Kidney epithelial cell (primary cell): ENCODE measurements around the gene MIOX. TPM values are rescaled to one million over a fixed set of nuclear protein-coding genes. Genes with fewer than 3 reads are reported as not detected.

Experiments used
- DNase-seq: peaks from one replicate; pipeline ENCODE4 v3.0.0-alpha.2; 2010; ENCODE audit warnings: low read depth
- H3K27me3 ChIP-seq: 2 replicates; pipeline ENCODE4 v1.6.0; 2011; ENCODE audit warnings: low read length; ENCODE audit not compliant: control insufficient read depth, insufficient read depth
- H3K36me3 ChIP-seq: 2 replicates; pipeline ENCODE4 v1.5.1; 2011; ENCODE audit warnings: low read length; ENCODE audit not compliant: control insufficient read depth, insufficient read depth
- H3K4me3 ChIP-seq: 2 replicates; pipeline ENCODE4 v1.5.1; 2011; ENCODE audit warnings: low read depth, mild to moderate bottlenecking, control low read depth, low read length
- CTCF ChIP-seq: IDR thresholded peaks from 2 replicates; pipeline ENCODE4 v1.5.1; 2011; ENCODE audit warnings: mild to moderate bottlenecking, moderate library complexity, low read length, control low read depth, inconsistent platforms; ENCODE audit not compliant: insufficient read depth, poor library complexity, severe bottlenecking
- total RNA-seq: library from RNA; depleted of rRNA; stranded (reverse); fragments of >200 nt; gene quantifications from 2 replicates; pipeline ENCODE4 v1.2.3, GENCODE V29; 2015

MIOX gene
- total RNA-seq, 1 donor from 2014 or later, result 1.8 TPM

DNA sequence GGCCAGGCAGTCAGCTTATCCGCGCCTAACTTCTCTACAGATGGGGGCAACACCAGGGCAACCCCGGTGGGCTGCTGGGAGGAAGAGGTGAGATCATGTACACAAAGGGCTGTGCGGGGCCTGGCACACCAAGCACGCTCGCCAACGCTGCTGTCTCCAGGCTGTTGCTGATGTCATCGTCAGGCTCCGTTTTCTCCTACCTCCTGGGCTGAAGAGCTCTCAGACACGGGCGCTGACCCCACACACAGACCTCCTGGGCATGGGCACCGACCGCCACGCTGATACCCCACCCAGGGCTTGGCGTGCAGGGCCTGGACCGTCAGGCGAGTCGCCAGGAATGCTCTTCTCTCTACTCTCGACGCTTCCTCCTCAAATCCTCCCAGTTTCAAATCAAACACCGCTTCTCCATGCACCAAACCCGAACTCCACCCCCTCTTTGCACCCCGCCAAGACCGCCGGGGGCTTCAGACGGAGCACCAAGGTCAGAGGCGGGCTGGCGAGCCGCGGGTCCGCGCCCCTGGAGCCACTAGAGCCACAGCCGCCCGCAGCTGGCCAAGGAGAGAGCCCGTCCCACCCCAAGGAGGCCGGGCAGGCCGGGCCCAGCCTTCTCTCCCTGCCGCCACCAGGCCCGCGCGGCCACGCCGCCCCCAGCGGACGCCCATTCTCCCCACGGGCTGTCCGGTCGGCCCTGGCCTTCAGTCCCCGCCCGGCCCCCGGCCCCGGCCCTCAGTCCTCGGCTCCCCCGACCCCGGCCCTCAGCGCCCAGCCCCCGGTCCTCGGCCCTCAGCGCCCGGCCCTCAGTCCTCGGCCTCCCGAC, 12.6 kb upstream of the MIOX start:
- no peaks in the 10 kb centered on the region for H3K36me3 ChIP-seq
- peak overlapping the region; percentile 55 for H3K4me3 ChIP-seq
- no peak for DNase-seq
- TF ChIP-seq CTCF, result no peak
- H3K27me3 ChIP-seq, result peaks cover 4% of the 10 kb centered on the region

DNA sequence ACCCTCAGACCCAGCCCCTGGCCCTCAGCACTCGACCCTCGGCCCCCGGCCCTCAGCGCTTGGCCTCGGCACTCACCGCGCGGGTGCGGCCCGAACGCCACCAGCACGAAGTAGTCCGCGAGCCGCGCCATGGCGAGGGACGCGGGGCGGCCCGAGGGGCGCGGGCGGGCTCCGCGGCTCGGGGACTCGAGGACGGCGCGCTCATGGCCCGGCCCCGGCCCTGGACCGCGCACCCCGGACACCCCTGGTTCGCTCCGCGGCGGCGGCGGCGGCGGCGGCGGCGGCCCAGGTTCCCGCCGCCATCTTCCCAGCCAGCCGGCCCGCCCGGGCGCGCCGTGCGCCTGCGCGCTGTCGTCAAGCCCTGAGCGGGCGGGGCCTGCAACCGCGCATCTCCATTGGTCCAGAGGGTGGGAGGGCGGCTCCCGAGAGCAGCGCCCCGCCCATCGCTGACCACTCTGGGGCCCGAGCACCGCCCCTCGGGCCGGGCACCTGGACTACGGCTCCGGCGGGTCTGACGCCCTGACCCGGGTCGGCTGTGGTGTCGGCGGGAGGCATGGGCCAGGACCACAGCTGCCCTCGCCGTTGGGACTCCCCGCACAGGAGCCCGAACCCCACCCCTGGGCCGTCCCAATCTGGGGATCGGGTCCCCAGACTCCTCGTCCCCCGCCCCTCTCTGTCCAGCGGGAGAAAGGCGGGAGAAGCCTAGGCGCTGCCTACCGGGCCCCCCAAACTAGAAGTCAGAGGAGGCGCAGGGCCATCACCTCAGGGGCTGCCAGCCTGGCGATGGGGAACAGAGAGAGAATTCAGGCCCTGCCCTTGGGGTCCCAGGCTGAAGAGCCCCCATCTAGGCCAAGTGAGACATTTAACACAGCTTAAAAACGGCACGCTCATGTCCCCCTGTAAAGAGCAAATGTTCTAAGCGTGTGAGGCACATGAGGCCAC, 11.7 kb upstream of the MIOX start, which contains the start of gene SBF1:
Gene SBF1, minus strand, starts transcription at position 326 of the 942 bp plus-strand sequence. Its CDS starts 195 bp downstream, at position 131.
- Histone ChIP-seq H3K36me3 (no peaks in the 10 kb centered on the region), H3K4me3 (peak within 1 kb of the TSS; percentile 55), H3K27me3 (peaks cover 4% of the 10 kb centered on the region)
- no peak for TF ChIP-seq CTCF
- peak; percentile 50 for DNase-seq

GRCh38 chr22:50475652-50476002, 11.0 kb upstream of the MIOX start:
- no peak for TF ChIP-seq CTCF
- no peak overlapping the region for H3K4me3 ChIP-seq

DNA sequence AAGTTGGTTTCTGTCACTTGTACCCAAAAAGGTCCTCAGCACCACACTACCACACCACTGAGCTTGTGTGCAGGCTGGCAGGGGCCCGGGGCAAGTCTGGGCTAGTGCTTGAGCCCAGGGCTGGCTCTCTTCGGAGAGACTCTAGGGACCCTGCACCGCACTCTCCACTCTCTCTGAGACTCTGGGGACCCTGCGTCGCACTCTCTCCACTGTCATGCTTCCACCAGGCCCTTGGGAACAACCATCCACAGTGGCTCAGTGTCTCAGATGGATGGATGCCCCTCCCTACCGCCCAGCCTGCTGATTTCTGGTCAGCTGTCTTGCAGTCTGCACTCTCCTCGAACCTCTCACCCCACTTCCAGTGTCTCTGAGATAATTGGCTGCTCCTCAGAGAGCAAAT, 9.8 kb upstream of the MIOX start:
- DNase-seq, result no peak
- H3K27me3 ChIP-seq, result peaks cover 19% of the 10 kb centered on the region
- TF ChIP-seq CTCF, result no peak
- H3K36me3 ChIP-seq, result no peaks in the 10 kb centered on the region
- H3K4me3 ChIP-seq, result no peak overlapping the region

More at GRCh38 chr22:50475652-50476002, 11.0 kb upstream of the MIOX start:
- H3K36me3 ChIP-seq, result no peaks in the 10 kb centered on the region
- no peak for DNase-seq
- H3K27me3 ChIP-seq, result peaks cover 10% of the 10 kb centered on the region

GRCh38 chr22:50477923-50478322, 8.7 kb upstream of the MIOX start:
- DNase-seq, result no peak
- peaks cover 20% of the 10 kb centered on the region for H3K27me3 ChIP-seq
- TF ChIP-seq CTCF, result no peak
- H3K36me3 ChIP-seq, result no peaks in the 10 kb centered on the region
- H3K4me3 ChIP-seq, result no peak overlapping the region
